H1 (cell line): ENCODE measurements around the gene LRCH2. TPM values are rescaled to one million over a fixed set of nuclear protein-coding genes. Genes with fewer than 3 reads are reported as not detected.

ENCODE experiments used
- CTCF ChIA-PET: fragments of 300-600 bp; sonication (Branson Sonifier 250); formaldehyde crosslinking; loops from one replicate; lab custom pipeline; 2021; ENCODE audit not compliant: partially characterized antibody; lab: Charles Lee
- POLR2A ChIA-PET: fragments of 300-600 bp; sonication (Branson Sonifier 250); formaldehyde crosslinking; loops from one replicate; lab custom pipeline; 2021; ENCODE audit warnings: inconsistent platforms; ENCODE audit not compliant: partially characterized antibody; lab: Charles Lee
- DNase-seq, 2 experiments: peaks; one replicate each; pipeline versions ENCODE4 v3.0.0 to v3.0.0-alpha.2; 2010 to 2022; ENCODE audit warnings: low spot score in 2 of 2, low read depth in 1 of 2, mixed read lengths in 1 of 2
- FAIRE-seq: peaks from 2 replicates; lab custom pipeline; 2011; peaks lifted over from hg19 to GRCh38; lab: Jason Lieb, UNC
- H2AFZ ChIP-seq: 2 replicates; pipeline ENCODE4 v1.8.1; 2012; ENCODE audit warnings: low read length, inconsistent platforms
- H2AK5ac ChIP-seq: 2 replicates; pipeline ENCODE4 v1.6.1; 2013; ENCODE audit warnings: low read depth, low read length
- H2BK120ac ChIP-seq: replicated peaks from 2 replicates; pipeline ENCODE3; 2013; ENCODE audit warnings: low read depth, low read length, inconsistent platforms
- H2BK12ac ChIP-seq: 2 replicates; pipeline ENCODE4 v1.6.1; 2013; ENCODE audit warnings: low read depth, low read length
- H2BK15ac ChIP-seq: 2 replicates; pipeline ENCODE4 v1.6.1; 2013; ENCODE audit warnings: low read length
- H2BK20ac ChIP-seq: 2 replicates; pipeline ENCODE4 v1.6.1; 2013; ENCODE audit warnings: low read length
- H2BK5ac ChIP-seq: 2 replicates; pipeline ENCODE4 v1.6.1; 2013; ENCODE audit warnings: low read depth, low read length
- H3K14ac ChIP-seq: 2 replicates; pipeline ENCODE4 v1.6.1; 2013; ENCODE audit warnings: inconsistent platforms; ENCODE audit not compliant: insufficient read length
- H3K18ac ChIP-seq: 2 replicates; pipeline ENCODE4 v1.6.1; 2013; ENCODE audit warnings: low read length; ENCODE audit errors: extremely low read depth
- H3K23ac ChIP-seq: 2 replicates; pipeline ENCODE4 v1.6.1; 2013; ENCODE audit warnings: inconsistent platforms; ENCODE audit not compliant: insufficient read length
- H3K23me2 ChIP-seq: 2 replicates; pipeline ENCODE4 v1.6.1; 2013; ENCODE audit warnings: low read depth, low read length
- H3K27ac ChIP-seq: 2 replicates; pipeline ENCODE4 v1.6.1; 2011; ENCODE audit warnings: low read depth, low read length, inconsistent platforms
- H3K27me3 ChIP-seq, 4 experiments: replicated peaks in 1 of 4; 1 replicate in 1 of 4; 2 replicates in 3 of 4; pipeline versions ENCODE4 v1.6.1 to v1.8.1; 2011 to 2013; ENCODE audit warnings: low read length in 3 of 4, mild to moderate bottlenecking in 3 of 4, inconsistent platforms in 2 of 4, mixed read lengths in 2 of 4, moderate library complexity in 1 of 4; ENCODE audit not compliant: control insufficient read depth in 3 of 4, insufficient read depth in 3 of 4; ENCODE audit errors: extremely low read depth in 1 of 4
- H3K36me3 ChIP-seq, 4 experiments: 2 replicates each; pipeline versions ENCODE4 v1.6.1 to v1.8.1; 2011 to 2013; ENCODE audit warnings: mild to moderate bottlenecking in 4 of 4, low read length in 3 of 4, moderate library complexity in 2 of 4, control low read depth in 1 of 4, inconsistent platforms in 1 of 4; ENCODE audit not compliant: insufficient read depth in 4 of 4, control insufficient read depth in 2 of 4
- H3K4ac ChIP-seq: replicated peaks from 2 replicates; pipeline ENCODE3; 2013; ENCODE audit warnings: low read length, low read depth, mixed read lengths, inconsistent platforms; ENCODE audit not compliant: insufficient read length
- H3K4me1 ChIP-seq, 4 experiments: replicated peaks in 1 of 4; 1 replicate in 1 of 4; 2 replicates in 3 of 4; pipeline versions ENCODE4 v1.6.1 to v1.8.1; 2011 to 2013; ENCODE audit warnings: low read length in 3 of 4, inconsistent platforms in 2 of 4, mixed read lengths in 1 of 4; ENCODE audit not compliant: insufficient read depth in 4 of 4, control insufficient read depth in 3 of 4
- H3K4me2 ChIP-seq, 2 experiments: 2 replicates each; pipeline versions ENCODE4 v1.6.1 to v1.8.1; 2011 to 2013; ENCODE audit warnings: low read depth in 2 of 2, low read length in 2 of 2, control low read depth in 1 of 2, inconsistent platforms in 1 of 2, mild to moderate bottlenecking in 1 of 2; ENCODE audit not compliant: insufficient read depth in 1 of 2
- H3K4me3 ChIP-seq, 4 experiments: fragments of 200-600, 300-600 bp in 1 of 4; sonication (generic), shearing (Covaris generic), sonication (Bioruptor Twin) in 1 of 4; 2 replicates each; pipeline versions ENCODE4 v1.5.1 to v1.8.1; 2011 to 2016; ENCODE audit warnings: low read length in 4 of 4, low read depth in 3 of 4, control low read depth in 2 of 4, inconsistent platforms in 2 of 4, mild to moderate bottlenecking in 2 of 4, mixed read lengths in 1 of 4, moderate library complexity in 1 of 4; ENCODE audit not compliant: insufficient read depth in 2 of 4; ENCODE audit errors: extremely low read depth in 1 of 4
- H3K56ac ChIP-seq: replicated peaks from 2 replicates; pipeline ENCODE3; 2013; ENCODE audit warnings: low read depth, mild to moderate bottlenecking, mixed read lengths, low read length, inconsistent platforms; ENCODE audit not compliant: insufficient read length
- H3K79me1 ChIP-seq: 2 replicates; pipeline ENCODE4 v1.6.1; 2013; ENCODE audit warnings: low read depth, low read length, control low read depth
- H3K79me2 ChIP-seq, 2 experiments: 2 replicates each; pipeline versions ENCODE4 v1.6.1 to v1.8.1; 2012 to 2013; ENCODE audit warnings: low read length in 2 of 2, mild to moderate bottlenecking in 2 of 2, inconsistent platforms in 1 of 2; ENCODE audit not compliant: insufficient read depth in 2 of 2, control insufficient read depth in 1 of 2
- H3K9ac ChIP-seq, 4 experiments: replicated peaks in 1 of 4; 1 replicate in 1 of 4; 2 replicates in 3 of 4; pipeline versions ENCODE4 v1.6.1 to v1.8.1; 2011 to 2013; ENCODE audit warnings: low read depth in 3 of 4, low read length in 3 of 4, control low read depth in 2 of 4, mild to moderate bottlenecking in 2 of 4, moderate library complexity in 2 of 4, inconsistent platforms in 1 of 4; ENCODE audit errors: extremely low read depth in 1 of 4
- H3K9me3 ChIP-seq, 2 experiments: 2 replicates each; pipeline versions ENCODE4 v1.6.1 to v1.8.1; 2012 to 2013; ENCODE audit warnings: mild to moderate bottlenecking in 2 of 2, moderate library complexity in 2 of 2, control low read depth in 1 of 2, inconsistent platforms in 1 of 2, low read depth in 1 of 2, low read length in 1 of 2, mixed read lengths in 1 of 2; ENCODE audit not compliant: insufficient read depth in 2 of 2
- H4K20me1 ChIP-seq, 2 experiments: replicated peaks in 1 of 2; 2 replicates each; pipeline versions ENCODE3 to v1.8.1; 2011 to 2013; ENCODE audit warnings: inconsistent platforms in 2 of 2, low read length in 2 of 2, mild to moderate bottlenecking in 1 of 2; ENCODE audit not compliant: insufficient read depth in 2 of 2, control insufficient read depth in 1 of 2
- H4K5ac ChIP-seq: 2 replicates; pipeline ENCODE4 v1.6.1; 2013; ENCODE audit warnings: low read length, low read depth, mixed read lengths, inconsistent platforms; ENCODE audit not compliant: insufficient read length
- H4K8ac ChIP-seq: 2 replicates; pipeline ENCODE4 v1.8.0; 2013; ENCODE audit warnings: mild to moderate bottlenecking, moderate library complexity, low read length, inconsistent platforms; ENCODE audit not compliant: insufficient read depth; ENCODE audit errors: extremely low read depth
- H4K91ac ChIP-seq: replicated peaks from 2 replicates; pipeline ENCODE3; 2013; ENCODE audit warnings: low read length, mixed read lengths, inconsistent platforms; ENCODE audit not compliant: insufficient read length
- BCL11A ChIP-seq, 2 experiments: IDR thresholded peaks; one replicate each; pipeline ENCODE4 v1.6.1; 2011; ENCODE audit warnings: low read depth in 2 of 2, low read length in 2 of 2, mild to moderate bottlenecking in 2 of 2
- CBX5 ChIP-seq: fragments of 300-800, 300-1000 bp; sonication (generic); IDR thresholded peaks from 2 replicates; pipeline ENCODE4 v1.7.1; 2016; ENCODE audit warnings: antibody characterized with exemption, low read length, low read depth
- EZH2 ChIP-seq: fragments of 200-600 bp; sonication (generic); IDR thresholded peaks from 2 replicates; pipeline ENCODE4 v1.7.1; 2012; ENCODE audit warnings: low read depth, mild to moderate bottlenecking, moderate library complexity, low read length, inconsistent platforms; ENCODE audit not compliant: severe bottlenecking
- HDAC6 ChIP-seq: IDR thresholded peaks from one replicate; pipeline ENCODE4 v1.7.1; 2012; ENCODE audit warnings: low read depth, mild to moderate bottlenecking, inconsistent platforms, low read length, moderate library complexity
- RBBP5 ChIP-seq: IDR thresholded peaks from 2 replicates; pipeline ENCODE4 v1.7.1; 2012; ENCODE audit warnings: low read depth, mild to moderate bottlenecking, inconsistent platforms, low read length, moderate library complexity, borderline replicate concordance
- TAF7 ChIP-seq: optimal IDR thresholded peaks from 2 replicates; pipeline ENCODE3; 2011; ENCODE audit warnings: low read depth, mild to moderate bottlenecking, inconsistent platforms, low read length, moderate library complexity, borderline replicate concordance
- ZNF274 ChIP-seq: IDR thresholded peaks from 2 replicates; pipeline ENCODE4 v1.7.0; 2012; ENCODE audit warnings: low read length, borderline replicate concordance; ENCODE audit errors: extremely low read depth
- whole genome bisulfite sequencing, 2 experiments: shearing (Covaris generic) in 1 of 2; methylation state at CpG; one replicate each; pipeline versions ENCODE4 v1.1.6 to v1.1.7; 2013 to 2015; ENCODE audit warnings: low lambda C conversion rate in 2 of 2, mixed read lengths in 2 of 2, inconsistent platforms in 1 of 2, low coverage in 1 of 2, missing lambda C conversion rate in 1 of 2; ENCODE audit not compliant: insufficient replicate concordance in 2 of 2, insufficient coverage in 1 of 2, insufficient read length in 1 of 2; ENCODE audit errors: extremely low coverage in 1 of 2, missing lambda C conversion rate in 1 of 2; 5-methylcytosine and 5-hydroxymethylcytosine counted together
- polyA plus RNA-seq, 7 experiments: library from polyadenylated mRNA; depleted of rRNA in 3 of 7; stranded (reverse) in 5 of 7; unstranded in 2 of 7; fragments of >200 nt in 5 of 7; fragments of 200-250 nt in 2 of 7; gene quantifications; 1 replicate in 5 of 7; 2 replicates in 1 of 7; 4 replicates in 1 of 7; pipeline versions ENCODE4 v1.2.1 to v1.2.3, GENCODE V29; 2011 to 2013; ENCODE audit warnings: missing spikeins in 2 of 7, mixed read lengths in 2 of 7
- total RNA-seq: library from RNA; stranded (reverse); fragmentation: NEBNext Ultra II Directional; extraction: Animal tissue kit (Norgen Biotek cat#: 25700); gene quantifications from 2 replicates; pipeline ENCODE4 v1.2.1, GENCODE V29; 2021

Gene LRCH2
- total and polyA plus RNA-seq, 2 of the 8 experiments (the other 6 are each of a cell fraction or from before 2014, with no cell fraction given): 1.5 to 5.5 TPM

DNA sequence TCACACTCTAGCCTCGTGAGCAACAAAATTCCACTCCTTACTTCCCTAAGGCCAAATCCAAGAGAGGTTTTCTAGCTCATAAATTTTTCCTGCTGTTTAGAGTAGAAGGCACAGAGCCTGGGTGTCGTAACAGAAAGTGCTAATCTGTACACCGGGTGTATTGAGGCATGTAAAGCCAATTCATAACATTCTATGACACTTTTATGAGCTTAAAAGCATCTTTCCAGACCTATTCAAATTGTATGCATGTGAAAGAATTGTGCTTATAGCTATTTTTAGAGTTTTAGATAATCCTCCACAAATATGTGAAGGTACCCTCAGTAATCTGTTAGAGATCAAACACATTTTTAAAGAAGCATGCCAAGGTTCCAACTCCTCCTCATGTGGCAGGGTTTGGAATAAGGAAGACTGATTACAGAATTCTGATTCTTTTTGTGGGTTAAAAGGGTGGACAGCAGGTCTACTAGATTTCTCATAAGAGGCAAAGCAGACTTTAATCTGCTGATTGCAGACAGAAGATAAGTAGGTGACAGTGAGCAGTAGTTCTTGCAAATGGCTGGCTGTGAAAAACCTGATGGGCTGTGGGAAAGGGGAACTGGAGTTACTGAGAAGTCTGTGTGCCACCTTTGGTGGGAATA is 25.5 kb upstream of the LRCH2 start:
- H3K27ac ChIP-seq: no peak overlapping the region
- no peaks in the 10 kb centered on the region for H3K23me2 ChIP-seq
- H2AK5ac ChIP-seq: no peak overlapping the region
- DNase-seq (no peak), FAIRE-seq (no peak)
- no peak overlapping the region for H4K5ac ChIP-seq
- no peak overlapping the region for H3K18ac ChIP-seq
- no peak overlapping the region for H3K23ac ChIP-seq
- H3K36me3 ChIP-seq: no peaks in the 10 kb centered on the region
- WGBS, 2 experiments: 94% methylated on average over 3 of the region's 3 CpGs; no CpG with 5 or more reads in 1 of the 2 experiments
- no peak overlapping the region for H3K4ac ChIP-seq
- ChIA-PET CTCF (interaction anchor here (0.6 to 2.0 kb wide), 3 partner anchors 10 to 691 kb away, joined by 3 to 6 read pairs (median 3); no protein-coding TSS in a partner anchor), POLR2A (no interaction called here)
- H4K91ac ChIP-seq: no peak overlapping the region
- no peaks in the 10 kb centered on the region for H3K79me1 ChIP-seq
- H4K8ac ChIP-seq: no peak overlapping the region
- no peak overlapping the region for H2BK5ac ChIP-seq
- H3K4me2 ChIP-seq: no peak overlapping the region
- no peak overlapping the region for H2BK12ac ChIP-seq
- H2BK120ac ChIP-seq: no peak overlapping the region
- no peaks in the 10 kb centered on the region for H3K4me1 ChIP-seq
- TF ChIP-seq BCL11A (IDR thresholded peaks at IDR 0.05; ENCODE audit: low read depth in 2 of 2, low read length in 2 of 2) (no peak), RBBP5 (no peak), ZNF274 (no peak), EZH2 (no peak), TAF7 (no peak), HDAC6 (no peak), CBX5 (no peak)
- no peaks in the 10 kb centered on the region for H4K20me1 ChIP-seq
- H2BK20ac ChIP-seq: no peak overlapping the region
- H3K56ac ChIP-seq: no peak overlapping the region
- no peak overlapping the region for H2AFZ ChIP-seq
- no peak overlapping the region for H3K14ac ChIP-seq
- no peak overlapping the region for H3K9ac ChIP-seq
- H3K9me3 ChIP-seq: no peaks in the 10 kb centered on the region
- no peak overlapping the region for H2BK15ac ChIP-seq
- H3K4me3 ChIP-seq: no peak overlapping the region
- H3K79me2 ChIP-seq: no peaks in the 10 kb centered on the region
- no peaks in the 10 kb centered on the region for H3K27me3 ChIP-seq
